Peyer's patch (tissue), 4 donors: ENCODE data around the gene SUN2. TPM values are rescaled to one million over a fixed set of nuclear protein-coding genes. Genes with fewer than 3 reads are reported as not detected.
"Not testable (repeated sequence)": the region's sequence is repeated elsewhere in the genome, so short reads cannot be mapped to it uniquely, and the experiment has no call there.

Experiments used
- DNase-seq, 3 donors: peaks; one replicate each; pipeline ENCODE4 v3.0.0-alpha.2; 2017 to 2019
- H3K27ac ChIP-seq, 4 donors: fragments of 200-600 bp; sonication (generic); one replicate each; pipeline ENCODE4 v1.5.1; 2016 to 2019
- H3K27me3 ChIP-seq, 2 donors: fragments of 200-600 bp; sonication (generic); one replicate each; pipeline ENCODE4 v1.5.1; 2019
- H3K36me3 ChIP-seq, 3 donors: fragments of 200-600 bp; sonication (generic); one replicate each; pipeline ENCODE4 v1.5.1; 2016 to 2019
- H3K4me1 ChIP-seq, 4 donors: fragments of 200-600 bp; sonication (generic); one replicate each; pipeline ENCODE4 v1.5.1; 2016 to 2019
- H3K4me3 ChIP-seq, 4 donors: fragments of 200-600 bp; sonication (generic); 1 replicate in 3 of 4; 2 replicates in 1 of 4; pipeline ENCODE4 v1.5.1; 2016 to 2019; ENCODE audit warnings: mild to moderate bottlenecking in 1 of 4
- H3K9me3 ChIP-seq, 4 donors: fragments of 200-600 bp; sonication (generic); one replicate each; pipeline ENCODE4 v1.5.1; 2016 to 2019; ENCODE audit warnings: mild to moderate bottlenecking in 1 of 4
- CTCF ChIP-seq, 6 experiments: fragments of 450-650 bp in 4 of 6; fragments of 200-600 bp in 2 of 6; sonication (generic) in 1 of 6; IDR thresholded peaks; one replicate each; pipeline ENCODE4 v1.5.1; 2017 to 2019; ENCODE audit warnings: antibody characterized with exemption in 6 of 6, mild to moderate bottlenecking in 3 of 6, moderate library complexity in 1 of 6
- POLR2A ChIP-seq, 2 donors: fragments of 450-650 bp; IDR thresholded peaks; one replicate each; pipeline ENCODE4 v1.5.1; 2017; ENCODE audit warnings: antibody characterized with exemption in 2 of 2, mild to moderate bottlenecking in 2 of 2, moderate library complexity in 2 of 2
- total RNA-seq, 4 donors: library from RNA; depleted of rRNA; stranded (reverse); fragments of >200 nt; gene quantifications; one replicate each; pipeline ENCODE4 v1.1.0, GENCODE V29; 2016

SUN2 gene
- 100 to 1,000 TPM; 171 to 291 (median 248) TPM for total RNA-seq

GRCh38 chr22:38755911-38756532 is at the start of gene SUN2:
Gene SUN2 (minus strand): TSS chr22:38755998. CDS start chr22:38752628, 3,370 bp downstream.
- TF ChIP-seq CTCF (IDR thresholded peaks at IDR 0.05) (no peak), POLR2A (IDR thresholded peaks at IDR 0.05) (peak; percentile 71 to 75)
- Histone ChIP-seq H3K9me3 (no peaks in the 10 kb centered on the region), H3K27ac (peak within 1 kb of the TSS; percentile 94 to 100 (median 98)), H3K4me1 (peaks cover 2 to 46% (median 24%) of the 10 kb centered on the region in 4 donors), H3K36me3 (peaks cover 0 to 18% (median 0%) of the 10 kb centered on the region in 3 donors), H3K27me3 (no peaks in the 10 kb centered on the region), H3K4me3 (peak within 1 kb of the TSS; percentile 80 to 97 (median 92))
- peak; percentile 96 to 98 (median 97) for DNase-seq

GRCh38 chr22:38805041-38805593 is 49.3 kb upstream of the SUN2 start:
- H3K27ac ChIP-seq, H3K9me3 ChIP-seq, DNase-seq: not testable (repeated sequence)

GRCh38 chr22:38802671-38803121 is 46.9 kb upstream of the SUN2 start:
- TF ChIP-seq POLR2A (IDR thresholded peaks at IDR 0.05) (no peak), CTCF (IDR thresholded peaks at IDR 0.05) (no peak)
- Histone ChIP-seq H3K4me1 (no peaks in the 10 kb centered on the region), H3K36me3 (no peaks in the 10 kb centered on the region), H3K9me3 (peaks cover 0 to 3% (median 0%) of the 10 kb centered on the region in 4 donors), H3K4me3 (no peak overlapping the region), H3K27me3 (no peaks in the 10 kb centered on the region), H3K27ac (no peak overlapping the region)
- peak in 1 of 3 donors; percentile 52 for DNase-seq

More at GRCh38 chr22:38805041-38805593, 49.3 kb upstream of the SUN2 start:
- H3K27me3 ChIP-seq, H3K4me1 ChIP-seq, H3K36me3 ChIP-seq, H3K4me3 ChIP-seq: not testable (repeated sequence)

- no peaks in the 10 kb centered on the region for H3K4me1 ChIP-seq
- DNase-seq: no peak
- no peaks in the 10 kb centered on the region for H3K36me3 ChIP-seq
- H3K27ac ChIP-seq: no peak overlapping the region
- TF ChIP-seq CTCF (IDR thresholded peaks at IDR 0.05): no peak
- TF ChIP-seq POLR2A (IDR thresholded peaks at IDR 0.05): no peak
- peaks cover 0 to 3% (median 0%) of the 10 kb centered on the region in 4 donors for H3K9me3 ChIP-seq
- H3K27me3 ChIP-seq: no peaks in the 10 kb centered on the region
- no peak overlapping the region for H3K4me3 ChIP-seq
Observed at GRCh38 chr22:38799265-38800002, 43.6 kb upstream of the SUN2 start.

- no peak overlapping the region for H3K27ac ChIP-seq
- no peak for DNase-seq
- no peaks in the 10 kb centered on the region for H3K27me3 ChIP-seq
- no peaks in the 10 kb centered on the region for H3K36me3 ChIP-seq
- H3K4me3 ChIP-seq: no peak overlapping the region
- peaks cover 0 to under 1% (median 0%) of the 10 kb centered on the region in 4 donors for H3K4me1 ChIP-seq
- H3K9me3 ChIP-seq: peaks cover 0 to 3% (median 0%) of the 10 kb centered on the region in 4 donors
- TF ChIP-seq POLR2A (IDR thresholded peaks at IDR 0.05) (no peak), CTCF (IDR thresholded peaks at IDR 0.05) (no peak)
Observed at GRCh38 chr22:38798496-38798895, 42.7 kb upstream of the SUN2 start.
